Endothelial cell of umbilical vein (primary cell): ENCODE data around the gene TRIM52. TPM values are rescaled to one million over a fixed set of nuclear protein-coding genes. Genes with fewer than 3 reads are reported as not detected.

Source experiments
- BruUV-seq: library from RNA; stranded (reverse); fragments of 400-500 nt; replicated peaks from 2 replicates; lab custom pipeline; 2021; lab: Mats Ljungman, UMichigan
- CTCF ChIA-PET: fragments of 300-600, 350-600 bp; sonication (Branson Sonifier 250); formaldehyde crosslinking; loops from one replicate; lab custom pipeline; 2021; ENCODE audit warnings: antibody characterized with exemption, inconsistent platforms; lab: Charles Lee
- POLR2A ChIA-PET: fragments of 300-600, 350-600 bp; sonication (Branson Sonifier 250); formaldehyde crosslinking; loops from one replicate; lab custom pipeline; 2021; ENCODE audit warnings: antibody characterized with exemption, inconsistent platforms; lab: Charles Lee
- DNase-seq: peaks from one replicate; pipeline ENCODE4 v3.0.0-alpha.2; 2011; ENCODE audit warnings: low read depth, low spot score
- FAIRE-seq: peaks from 2 replicates; lab custom pipeline; 2011; peaks lifted over from hg19 to GRCh38; lab: Jason Lieb, UNC
- H2AFZ ChIP-seq: 2 replicates; pipeline ENCODE4 v1.6.0; 2012; ENCODE audit warnings: low read depth, low read length, control low read depth, inconsistent platforms
- H3K27ac ChIP-seq: 2 replicates; pipeline ENCODE4 v1.5.1; 2011; ENCODE audit warnings: low read depth, mild to moderate bottlenecking, control low read depth, low read length, moderate library complexity; ENCODE audit not compliant: insufficient read depth
- H3K27me3 ChIP-seq, 2 experiments: 2 replicates each; pipeline versions ENCODE4 v1.6.0 to v1.6.1; 2011; ENCODE audit warnings: low read length in 2 of 2, mixed read lengths in 1 of 2; ENCODE audit not compliant: control insufficient read depth in 2 of 2, insufficient read depth in 2 of 2
- H3K36me3 ChIP-seq, 2 experiments: 2 replicates in 1 of 2; 3 replicates in 1 of 2; pipeline ENCODE4 v1.5.1; 2011; ENCODE audit warnings: low read length in 2 of 2, mild to moderate bottlenecking in 1 of 2, moderate library complexity in 1 of 2; ENCODE audit not compliant: control insufficient read depth in 2 of 2, insufficient read depth in 2 of 2; ENCODE audit errors: extremely low read depth in 1 of 2
- H3K4me1 ChIP-seq: 3 replicates; pipeline ENCODE4 v1.5.1; 2011; ENCODE audit warnings: mild to moderate bottlenecking, low read length; ENCODE audit not compliant: control insufficient read depth, insufficient read depth; ENCODE audit errors: extremely low read depth
- H3K4me2 ChIP-seq: 2 replicates; pipeline ENCODE4 v1.6.1; 2011; ENCODE audit warnings: low read length, control low read depth, mixed read lengths; ENCODE audit not compliant: insufficient read depth
- H3K4me3 ChIP-seq, 3 experiments: fragments of 200-600 bp in 1 of 3; sonication (generic), shearing (Covaris generic) in 1 of 3; replicated peaks in 1 of 3; 2 replicates each; pipeline ENCODE4 v1.5.1; 2011 to 2016; ENCODE audit warnings: control low read depth in 3 of 3, low read length in 3 of 3, mild to moderate bottlenecking in 2 of 3, inconsistent platforms in 1 of 3, low read depth in 1 of 3, moderate library complexity in 1 of 3; ENCODE audit not compliant: insufficient read depth in 1 of 3
- H3K79me2 ChIP-seq: 2 replicates; pipeline ENCODE4 v1.6.0; 2012; ENCODE audit warnings: low read length, inconsistent platforms; ENCODE audit not compliant: control insufficient read depth, insufficient read depth
- H3K9ac ChIP-seq: replicated peaks from 2 replicates; pipeline ENCODE3; 2011; ENCODE audit warnings: low read length, control low read depth; ENCODE audit not compliant: insufficient read depth; ENCODE audit errors: extremely low read depth
- H3K9me1 ChIP-seq: replicated peaks from 3 replicates; pipeline ENCODE4 v1.6.0; 2011; ENCODE audit warnings: mild to moderate bottlenecking, low read length; ENCODE audit not compliant: control insufficient read depth, insufficient read depth; ENCODE audit errors: extremely low read depth
- H3K9me3 ChIP-seq: replicated peaks from 2 replicates; pipeline ENCODE4 v1.5.1; 2012; ENCODE audit warnings: low read length, inconsistent platforms; ENCODE audit not compliant: control insufficient read depth, insufficient read depth
- H4K20me1 ChIP-seq: replicated peaks from 2 replicates; pipeline ENCODE3; 2011; ENCODE audit warnings: mild to moderate bottlenecking, low read length; ENCODE audit not compliant: control insufficient read depth, insufficient read depth; ENCODE audit errors: extremely low read depth
- FOS ChIP-seq: IDR thresholded peaks from 2 replicates; pipeline ENCODE4 v1.6.1; 2011; ENCODE audit warnings: mild to moderate bottlenecking, low read length, moderate library complexity, borderline replicate concordance; ENCODE audit not compliant: insufficient read depth
- GATA2 ChIP-seq: IDR thresholded peaks from 2 replicates; pipeline ENCODE4 v1.7.0; 2011; ENCODE audit warnings: low read depth, mild to moderate bottlenecking, moderate library complexity, mixed read lengths, low read length; ENCODE audit not compliant: insufficient read length, insufficient read depth
- JUN ChIP-seq: IDR thresholded peaks from 2 replicates; pipeline ENCODE4 v1.6.1; 2011; ENCODE audit warnings: borderline replicate concordance, low read depth; ENCODE audit not compliant: insufficient read length, insufficient read depth
- MYC ChIP-seq: IDR thresholded peaks from one replicate; pipeline ENCODE4 v1.6.1; 2011; ENCODE audit warnings: mild to moderate bottlenecking, low read depth, low read length
- POLR2A ChIP-seq: IDR thresholded peaks from 2 replicates; pipeline ENCODE4 v1.6.1; 2012; ENCODE audit warnings: low read depth, mild to moderate bottlenecking, control low read depth, low read length
- POLR2AphosphoS5 ChIP-seq: IDR thresholded peaks from 2 replicates; pipeline ENCODE4 v1.6.1; 2012; ENCODE audit warnings: low read depth, mild to moderate bottlenecking, control low read depth, low read length, moderate library complexity; ENCODE audit not compliant: insufficient read depth
- dilution Hi-C: fragments of 300-500 bp; cut with MboI; formaldehyde crosslinking; loops from one replicate; pipeline ENCODE4 v1.15.0; 2019; ENCODE audit warnings: low sequenced_read_pairs; ENCODE audit not compliant: extremely low pct_ligation_motif_present
- intact Hi-C: fragments of 100-400 bp; cut with micrococcal nuclease; formaldehyde crosslinking; loops from one replicate; pipeline ENCODE4 v1.10.0; 2022
- polyA plus RNA-seq, 4 experiments: library from polyadenylated mRNA; depleted of rRNA in 3 of 4; stranded (reverse) in 3 of 4; unstranded in 1 of 4; fragments of >200 nt; gene quantifications; 2 replicates each; pipeline versions ENCODE4 v1.2.1 to v1.2.3, GENCODE V29; 2011 to 2012; ENCODE audit warnings: missing spikeins in 1 of 4
- total RNA-seq: library from RNA; stranded (reverse); gene quantifications from 2 replicates; pipeline ENCODE4 v1.2.3, GENCODE V29; 2021
- TF ChIP-seq, protein P1 (sequence below): IDR thresholded peaks from 2 replicates; pipeline ENCODE4 v1.6.1; 2011; ENCODE audit not compliant: insufficient read depth, insufficient read length
- TF ChIP-seq, protein P2 (sequence below), 2 donors: IDR thresholded peaks; 1 replicate in 1 of 2; 2 replicates in 1 of 2; pipeline ENCODE4 v1.5.1; 2011; ENCODE audit warnings: low read length in 2 of 2, mild to moderate bottlenecking in 2 of 2, moderate library complexity in 2 of 2, control low read depth in 1 of 2, inconsistent platforms in 1 of 2, low read depth in 1 of 2; ENCODE audit not compliant: insufficient read depth in 1 of 2; ENCODE audit errors: extremely low read depth in 1 of 2

Gene TRIM52
- total and polyA plus RNA-seq, 2 donors (not counting 3 experiments of a cell fraction or from before 2014, with no cell fraction given) = 5.6 to 10.1 TPM

DNA sequence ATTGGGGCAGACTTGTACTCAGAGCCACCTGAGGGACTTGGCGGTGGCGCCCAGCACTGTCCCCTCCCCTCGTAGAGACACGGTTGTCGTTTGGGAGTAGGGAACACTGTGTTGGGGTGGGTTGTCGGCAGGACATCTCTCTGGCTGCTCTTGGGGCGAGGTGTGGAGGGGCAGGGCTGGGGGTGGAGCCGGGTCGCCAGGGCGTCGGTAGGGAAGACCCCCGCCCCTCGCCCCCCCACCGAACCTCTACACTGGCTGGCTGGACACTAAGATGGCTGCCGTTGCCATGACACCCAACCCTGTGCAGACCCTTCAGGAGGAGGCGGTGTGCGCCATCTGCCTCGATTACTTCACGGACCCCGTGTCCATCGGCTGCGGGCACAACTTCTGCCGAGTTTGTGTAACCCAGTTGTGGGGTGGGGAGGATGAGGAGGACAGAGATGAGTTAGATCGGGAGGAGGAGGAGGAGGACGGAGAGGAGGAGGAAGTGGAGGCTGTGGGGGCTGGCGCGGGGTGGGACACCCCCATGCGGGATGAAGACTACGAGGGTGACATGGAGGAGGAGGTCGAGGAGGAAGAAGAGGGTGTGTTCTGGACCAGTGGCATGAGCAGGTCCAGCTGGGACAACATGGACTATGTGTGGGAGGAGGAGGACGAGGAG lies 37.1 kb downstream of the TRIM52 start:
- Histone ChIP-seq H3K9me1 (no peaks in the 10 kb centered on the region), H3K27me3 (no peaks in the 10 kb centered on the region), H4K20me1 (no peaks in the 10 kb centered on the region), H3K79me2 (peaks cover 9% of the 10 kb centered on the region), H3K4me3 (peak overlapping the region; percentile 17 to 76 (median 33)), H3K36me3 (no peaks in the 10 kb centered on the region), H2AFZ (peak overlapping the region; percentile 3), H3K9ac (peak overlapping the region; percentile 87), H3K27ac (peak overlapping the region; percentile 88), H3K4me1 (peaks cover 10% of the 10 kb centered on the region), H3K9me3 (no peaks in the 10 kb centered on the region), H3K4me2 (peak overlapping the region; percentile 18)
- CTCF ChIA-PET = interaction anchor here (0.7 to 2.1 kb wide), 6 partner anchors 16 to 40 kb away, joined by 3 to 9 read pairs (median 4); no protein-coding TSS in a partner anchor
- dilution Hi-C loops (no loop called here), intact Hi-C loops (loop anchor here (1.0 to 2.0 kb wide), 4 partner anchors 20 to 59 kb away; partner anchors contain the start of gene TRIM52)
- POLR2A ChIA-PET = interaction anchor here (0.5 to 2.1 kb wide), 6 partner anchors 14 to 40 kb away, joined by 3 to 11 read pairs (median 6); partner anchors contain the start of genes RACK1 and TRIM7
- no peak for DNase-seq
- FAIRE-seq = no peak
- BruUV-seq = no TSS peak
- peak; percentile 44 for TF ChIP-seq POLR2AphosphoS5
- TF ChIP-seq POLR2A = peak; percentile 77
- no peak for TF ChIP-seq GATA2

DNA sequence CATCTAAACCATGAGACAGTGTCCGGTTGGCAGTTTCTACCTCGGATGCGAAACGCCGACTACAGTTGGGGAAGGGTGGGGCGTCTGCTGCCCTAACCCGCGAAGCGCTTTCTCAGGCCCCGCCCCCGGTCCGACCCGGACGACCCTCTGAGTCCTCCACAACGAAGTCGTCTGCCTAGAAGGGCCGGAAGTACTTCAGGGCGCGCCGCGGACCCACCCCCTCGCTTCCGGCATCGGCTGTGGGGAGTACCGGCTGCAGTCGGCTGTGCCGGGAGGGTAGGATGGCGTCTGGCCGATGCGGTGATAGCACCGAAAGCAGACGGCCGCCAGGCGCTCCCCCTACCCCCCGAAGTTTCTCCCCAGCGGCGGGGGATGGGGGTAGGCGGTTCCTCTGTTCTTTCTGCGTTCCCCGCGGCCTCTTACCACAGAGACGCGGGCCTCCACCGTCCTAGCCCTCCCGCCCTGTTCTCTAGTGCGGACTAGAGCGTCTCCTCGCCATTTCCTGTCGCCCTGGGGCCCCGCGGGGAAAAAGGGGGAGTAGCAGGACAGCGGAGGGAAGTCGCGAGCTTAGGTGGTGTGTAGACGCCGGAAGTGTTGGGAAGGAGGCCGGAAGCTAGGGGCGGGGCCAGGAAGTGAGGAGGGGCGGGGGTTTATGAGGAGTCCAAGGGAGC lies 37.8 kb downstream of the TRIM52 start, which contains the start of gene TRIM41:
TRIM41 (plus strand) TSS at position 224 of the 671 bp plus-strand sequence. CDS start 719 bp downstream, outside the sequence.
- Histone ChIP-seq H4K20me1 (no peaks in the 10 kb centered on the region), H3K4me2 (peak within 1 kb of the TSS; percentile 69), H3K27ac (peak within 1 kb of the TSS; percentile 88), H3K9me3 (no peaks in the 10 kb centered on the region), H3K4me3 (peak within 1 kb of the TSS; percentile 21 to 76 (median 64)), H3K4me1 (peaks cover 10% of the 10 kb centered on the region), H3K9ac (peak within 1 kb of the TSS; percentile 87), H3K79me2 (peaks cover 9% of the 10 kb centered on the region), H3K36me3 (no peaks in the 10 kb centered on the region), H3K27me3 (no peaks in the 10 kb centered on the region), H3K9me1 (no peaks in the 10 kb centered on the region), H2AFZ (peak within 1 kb of the TSS; percentile 21)
- ChIA-PET POLR2A (interaction anchor here (0.5 to 2.1 kb wide), 8 partner anchors 13 to 39 kb away, joined by 3 to 11 read pairs (median 6); partner anchors contain the start of genes RACK1 and TRIM7), CTCF (interaction anchor here (0.7 to 2.1 kb wide), 5 partner anchors 16 to 39 kb away, joined by 3 to 9 read pairs (median 4); no protein-coding TSS in a partner anchor)
- peak; percentile 98 for DNase-seq
- FAIRE-seq = peak; percentile 96
- BruUV-seq = TSS peak; percentile 43
- dilution Hi-C loops (no loop called here), intact Hi-C loops (loop anchor here (1.0 to 2.0 kb wide), 4 partner anchors 21 to 58 kb away; partner anchors contain the start of gene TRIM52)
- TF ChIP-seq, protein P1, sequence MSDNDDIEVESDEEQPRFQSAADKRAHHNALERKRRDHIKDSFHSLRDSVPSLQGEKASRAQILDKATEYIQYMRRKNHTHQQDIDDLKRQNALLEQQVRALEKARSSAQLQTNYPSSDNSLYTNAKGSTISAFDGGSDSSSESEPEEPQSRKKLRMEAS = no peak
- TF ChIP-seq POLR2A (no peak), JUN (no peak), MYC (no peak), FOS (peak; percentile 20), POLR2AphosphoS5 (peak; percentile 85)
- TF ChIP-seq, protein P2, sequence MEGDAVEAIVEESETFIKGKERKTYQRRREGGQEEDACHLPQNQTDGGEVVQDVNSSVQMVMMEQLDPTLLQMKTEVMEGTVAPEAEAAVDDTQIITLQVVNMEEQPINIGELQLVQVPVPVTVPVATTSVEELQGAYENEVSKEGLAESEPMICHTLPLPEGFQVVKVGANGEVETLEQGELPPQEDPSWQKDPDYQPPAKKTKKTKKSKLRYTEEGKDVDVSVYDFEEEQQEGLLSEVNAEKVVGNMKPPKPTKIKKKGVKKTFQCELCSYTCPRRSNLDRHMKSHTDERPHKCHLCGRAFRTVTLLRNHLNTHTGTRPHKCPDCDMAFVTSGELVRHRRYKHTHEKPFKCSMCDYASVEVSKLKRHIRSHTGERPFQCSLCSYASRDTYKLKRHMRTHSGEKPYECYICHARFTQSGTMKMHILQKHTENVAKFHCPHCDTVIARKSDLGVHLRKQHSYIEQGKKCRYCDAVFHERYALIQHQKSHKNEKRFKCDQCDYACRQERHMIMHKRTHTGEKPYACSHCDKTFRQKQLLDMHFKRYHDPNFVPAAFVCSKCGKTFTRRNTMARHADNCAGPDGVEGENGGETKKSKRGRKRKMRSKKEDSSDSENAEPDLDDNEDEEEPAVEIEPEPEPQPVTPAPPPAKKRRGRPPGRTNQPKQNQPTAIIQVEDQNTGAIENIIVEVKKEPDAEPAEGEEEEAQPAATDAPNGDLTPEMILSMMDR (IDR thresholded peaks at IDR 0.05; ENCODE audit: extremely low read depth in 1 of 2, insufficient read depth in 1 of 2, low read depth in 1 of 2, low read length in 2 of 2) = peak; percentile 4 to 26
